AG10803 (cell line): ENCODE results near the gene GLRX5.
"Not testable (repeated sequence)": the region's sequence is repeated elsewhere in the genome, so short reads cannot be mapped to it uniquely, and the experiment has no call there.

ENCODE experiments used
- DNase-seq: peaks from one replicate; pipeline ENCODE4 v3.0.0; 2010; ENCODE audit warnings: low read depth
- H3K4me3 ChIP-seq: 2 replicates; pipeline ENCODE4 v1.5.1; 2011; ENCODE audit warnings: mild to moderate bottlenecking, low read length, control low read depth
- TF ChIP-seq, protein P1 (sequence below): conservative IDR thresholded peaks from 2 replicates; pipeline ENCODE4 v1.5.1; 2011; ENCODE audit warnings: mild to moderate bottlenecking, low read length, control low read depth, inconsistent platforms

Gene GLRX5

DNA sequence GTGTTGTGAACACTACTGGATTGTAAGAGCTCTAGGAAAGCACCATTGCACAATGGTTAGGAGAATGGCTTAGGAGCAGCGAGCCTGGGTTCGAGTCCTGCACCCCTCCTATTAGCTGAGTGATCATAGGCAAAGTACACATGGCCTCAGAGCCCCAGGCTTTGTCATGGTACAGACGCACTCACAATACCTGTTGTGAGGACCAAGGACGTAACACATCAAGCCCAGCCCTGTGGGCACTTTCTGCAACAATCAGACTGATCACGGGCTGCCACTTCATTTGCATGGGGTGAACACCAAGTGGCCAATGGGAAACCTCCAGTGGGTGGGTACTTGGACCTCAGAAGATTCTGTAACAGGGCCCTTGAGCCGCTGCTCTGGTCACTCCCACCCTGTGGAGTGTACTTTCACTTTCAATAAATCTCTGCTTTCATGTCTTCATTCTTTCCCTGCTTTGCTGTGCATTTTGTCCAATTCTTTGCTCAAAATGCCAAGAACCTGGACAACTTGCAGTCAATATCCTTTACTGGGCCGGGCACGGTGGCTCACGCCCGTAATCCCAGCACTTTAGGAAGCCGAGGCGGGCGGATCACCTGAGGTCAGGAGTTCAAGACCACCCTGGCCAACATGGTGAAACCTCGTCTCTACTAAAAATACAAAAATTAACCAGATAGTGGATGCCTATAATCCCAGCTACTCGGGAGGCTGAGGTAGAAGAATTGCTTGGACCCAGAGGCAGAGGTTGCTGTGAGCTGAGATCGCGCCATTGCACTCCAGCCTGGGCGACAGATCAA lies 28.2 kb downstream of the GLRX5 start:
- peak; percentile 15 for DNase-seq
- peak overlapping the region; percentile 6 for H3K4me3 ChIP-seq
- TF ChIP-seq, protein P1, sequence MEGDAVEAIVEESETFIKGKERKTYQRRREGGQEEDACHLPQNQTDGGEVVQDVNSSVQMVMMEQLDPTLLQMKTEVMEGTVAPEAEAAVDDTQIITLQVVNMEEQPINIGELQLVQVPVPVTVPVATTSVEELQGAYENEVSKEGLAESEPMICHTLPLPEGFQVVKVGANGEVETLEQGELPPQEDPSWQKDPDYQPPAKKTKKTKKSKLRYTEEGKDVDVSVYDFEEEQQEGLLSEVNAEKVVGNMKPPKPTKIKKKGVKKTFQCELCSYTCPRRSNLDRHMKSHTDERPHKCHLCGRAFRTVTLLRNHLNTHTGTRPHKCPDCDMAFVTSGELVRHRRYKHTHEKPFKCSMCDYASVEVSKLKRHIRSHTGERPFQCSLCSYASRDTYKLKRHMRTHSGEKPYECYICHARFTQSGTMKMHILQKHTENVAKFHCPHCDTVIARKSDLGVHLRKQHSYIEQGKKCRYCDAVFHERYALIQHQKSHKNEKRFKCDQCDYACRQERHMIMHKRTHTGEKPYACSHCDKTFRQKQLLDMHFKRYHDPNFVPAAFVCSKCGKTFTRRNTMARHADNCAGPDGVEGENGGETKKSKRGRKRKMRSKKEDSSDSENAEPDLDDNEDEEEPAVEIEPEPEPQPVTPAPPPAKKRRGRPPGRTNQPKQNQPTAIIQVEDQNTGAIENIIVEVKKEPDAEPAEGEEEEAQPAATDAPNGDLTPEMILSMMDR, result no peak

DNA sequence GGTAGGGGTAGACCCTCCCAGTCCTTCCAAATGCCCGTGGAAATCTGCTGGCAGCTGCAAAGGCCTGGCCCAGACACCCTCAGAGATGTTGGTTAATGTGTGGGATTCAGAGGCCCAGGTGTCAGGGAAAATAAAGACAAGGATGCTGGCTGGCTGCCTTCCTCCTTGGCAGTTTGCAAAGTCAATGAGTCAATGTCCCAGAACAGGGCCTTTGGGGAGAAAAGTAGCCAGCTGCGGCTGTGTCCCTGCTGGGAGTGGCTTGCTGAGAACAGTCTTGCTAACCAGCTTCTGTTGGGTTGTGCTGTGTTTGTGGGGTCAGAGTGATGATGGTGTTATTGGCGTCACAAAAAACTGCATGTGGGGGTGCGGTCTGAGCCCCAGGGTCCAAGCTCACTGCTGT lies 29.2 kb downstream of the GLRX5 start:
- peak; percentile 29 for DNase-seq
- TF ChIP-seq, protein P1, result no peak
- no peak overlapping the region for H3K4me3 ChIP-seq

DNA sequence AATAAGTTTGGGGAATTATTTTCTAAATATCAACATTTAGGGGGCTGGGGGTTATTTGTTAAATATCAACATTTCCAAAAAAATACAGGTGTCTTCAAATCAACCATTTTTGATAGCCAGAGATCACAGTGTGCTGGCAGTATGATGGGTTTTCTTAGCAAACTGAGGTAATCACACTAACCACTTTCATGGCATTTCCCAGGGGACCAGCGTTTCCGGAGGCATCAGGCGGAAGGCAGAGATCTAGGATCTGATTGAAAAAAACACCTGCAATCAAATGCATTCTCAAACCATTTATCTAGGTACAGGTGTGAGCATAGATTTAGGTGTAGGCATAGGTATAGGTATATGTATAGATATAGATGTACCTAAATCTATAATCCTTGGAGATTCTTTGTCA lies 34.6 kb downstream of the GLRX5 start:
- TF ChIP-seq, protein P1, result no peak

DNA sequence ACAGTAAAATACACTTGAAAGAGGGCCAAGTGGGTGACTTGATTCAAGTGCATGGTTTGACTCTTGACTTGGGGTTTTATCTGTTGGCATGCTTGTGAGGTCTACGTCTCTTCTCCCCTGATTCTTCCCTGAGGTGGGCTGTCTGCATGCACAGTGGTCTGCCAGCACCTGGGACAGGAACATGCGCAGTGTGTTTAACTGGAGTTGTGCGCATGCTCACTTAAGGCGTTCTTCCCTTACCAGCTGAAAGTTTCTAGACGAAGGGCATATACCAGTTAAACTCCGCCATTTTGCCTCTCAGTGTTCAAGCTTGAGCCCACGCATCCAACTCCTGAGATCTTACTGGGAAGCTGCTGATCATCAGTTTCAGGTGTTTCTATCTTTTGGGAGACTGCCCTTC lies 38.5 kb downstream of the GLRX5 start:
- no peak for DNase-seq
- H3K4me3 ChIP-seq, result no peak overlapping the region
- TF ChIP-seq, protein P1, result no peak

More for the DNA sequence above, 34.6 kb downstream of the GLRX5 start:
- DNase-seq, result no peak
- no peak overlapping the region for H3K4me3 ChIP-seq

DNA sequence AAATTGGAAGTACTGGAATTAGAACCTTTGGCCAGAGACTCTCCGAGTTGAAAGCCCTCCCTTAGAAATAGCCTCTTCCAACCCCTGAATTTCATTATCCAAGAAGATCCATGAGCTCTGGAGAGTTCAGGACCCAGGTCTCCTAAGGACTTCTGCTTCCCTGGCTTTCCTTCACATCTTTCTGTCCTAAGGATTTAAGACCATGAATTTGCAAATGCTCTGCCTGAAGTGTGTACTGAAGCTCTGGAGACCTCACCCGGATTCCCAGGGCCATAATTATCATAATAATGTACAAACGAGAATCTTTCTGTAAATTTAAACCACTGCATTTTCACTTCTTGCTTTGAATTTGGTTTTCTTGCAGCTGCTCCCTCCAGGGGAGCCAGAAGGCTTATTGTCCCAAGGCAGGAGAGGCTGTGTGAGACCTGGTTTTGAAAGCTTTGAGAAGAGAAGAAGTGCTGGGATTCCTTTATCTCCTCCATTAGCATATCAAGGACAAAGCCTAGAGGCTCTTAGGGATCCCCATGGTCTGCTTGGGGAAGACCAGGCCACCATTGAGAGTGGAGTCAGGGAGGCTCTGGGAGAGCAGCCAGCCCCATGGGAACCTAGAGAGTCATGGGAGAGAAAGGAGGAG lies 41.1 kb downstream of the GLRX5 start:
- TF ChIP-seq, protein P1, result no peak
- no peak for DNase-seq
- no peak overlapping the region for H3K4me3 ChIP-seq

DNA sequence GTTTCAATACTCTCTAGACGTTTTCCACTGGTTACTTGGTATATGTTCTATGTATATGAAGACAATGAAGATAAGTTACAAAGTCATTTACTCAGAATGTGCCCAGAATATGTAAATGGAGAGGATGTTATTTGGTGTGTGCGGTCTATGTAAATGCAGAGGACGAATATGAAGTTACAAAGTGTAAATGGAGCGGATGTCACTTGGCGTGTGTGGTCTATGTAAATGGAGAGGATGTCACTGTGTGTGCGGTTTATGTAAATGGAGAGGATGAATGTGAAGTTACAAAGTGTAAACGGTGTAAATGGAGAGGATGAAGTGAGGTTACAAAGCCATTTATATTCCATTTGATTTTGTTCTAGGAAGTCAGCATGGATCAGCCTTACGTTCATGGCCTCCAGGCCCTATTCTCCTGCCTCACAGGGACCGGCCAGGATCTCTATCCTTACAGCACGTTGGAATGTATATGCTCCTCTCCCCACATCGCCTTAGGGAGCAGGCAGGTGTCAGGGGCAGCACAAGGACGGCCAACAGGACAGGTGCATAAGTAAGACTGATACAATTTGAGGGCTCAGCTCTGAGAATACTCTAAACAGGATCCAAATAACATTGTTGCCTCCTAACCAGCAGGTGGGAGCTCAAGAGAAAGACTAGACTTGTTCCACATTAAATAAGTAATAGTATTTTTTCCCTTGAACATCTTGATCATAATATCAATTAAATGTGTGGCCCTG lies 42.4 kb downstream of the GLRX5 start:
- no peak for DNase-seq
- TF ChIP-seq, protein P1, result no peak
- H3K4me3 ChIP-seq, result no peak overlapping the region

DNA sequence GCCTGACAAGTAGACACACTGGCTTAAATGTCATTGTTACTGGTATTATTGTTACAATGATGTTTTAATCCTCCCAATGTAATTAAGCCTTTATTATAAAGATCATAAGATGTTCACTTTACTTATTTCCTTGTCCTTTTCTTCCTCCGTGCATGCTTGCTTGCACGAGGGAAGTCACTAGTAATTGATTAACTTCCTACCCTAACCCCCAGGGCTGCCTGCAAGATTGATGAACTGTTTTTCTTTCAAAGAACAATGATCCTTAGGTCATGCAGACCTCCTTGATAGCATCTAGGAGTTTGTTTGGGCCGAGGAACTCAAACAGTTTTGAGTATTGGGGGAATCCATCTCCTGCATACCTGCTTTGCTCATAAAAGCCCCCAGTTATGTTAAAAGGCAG lies 43.0 kb downstream of the GLRX5 start:
- no peak overlapping the region for H3K4me3 ChIP-seq
- DNase-seq, result no peak

DNA sequence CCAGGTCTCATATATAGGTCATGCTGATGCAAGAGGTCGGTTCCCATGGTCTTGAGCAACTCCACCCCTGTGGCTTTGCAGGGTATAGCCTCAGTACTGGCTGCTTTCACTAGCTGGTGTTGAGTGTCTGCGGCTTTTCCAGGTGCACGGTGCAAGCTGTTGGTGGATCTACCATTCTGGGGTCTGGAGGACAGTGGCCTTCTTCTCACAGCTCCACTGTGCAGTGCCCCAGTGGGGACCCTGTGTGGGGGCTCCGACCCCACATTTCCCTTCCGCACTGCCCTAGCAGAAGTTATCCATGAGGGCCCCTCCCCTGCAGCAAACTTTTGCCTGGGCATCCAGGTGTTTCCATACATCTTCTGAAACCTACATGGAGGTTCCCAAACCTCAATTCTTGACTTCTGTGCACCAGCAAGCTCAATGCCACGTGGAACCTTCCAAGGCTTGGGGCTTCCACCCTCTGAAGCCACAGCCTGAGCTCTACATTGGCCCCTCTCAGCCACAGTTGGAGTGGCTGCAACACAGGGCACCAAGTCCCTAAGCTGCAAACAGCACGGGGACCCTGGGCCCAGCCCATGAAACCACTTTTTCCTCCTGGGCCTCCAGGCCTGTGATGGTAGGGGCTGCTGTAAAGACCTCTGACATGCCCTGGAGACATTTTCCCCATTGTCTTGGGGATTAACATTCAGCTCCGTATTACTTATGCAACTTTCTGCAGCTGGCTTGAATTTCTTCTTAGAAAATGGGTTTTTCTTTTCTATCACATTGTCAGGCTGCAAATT lies 49.2 kb downstream of the GLRX5 start:
- DNase-seq, result not testable (repeated sequence)

More for the DNA sequence above, 43.0 kb downstream of the GLRX5 start:
- TF ChIP-seq, protein P1, result no peak

More for the DNA sequence above, 49.2 kb downstream of the GLRX5 start:
- not testable (repeated sequence) for H3K4me3 ChIP-seq
